PC-9 (cell line): ENCODE data around the gene ZNF865.

ENCODE experiments used
- EZH2 ChIP-seq: fragments of 200-600 bp; sonication (generic); IDR thresholded peaks from 2 replicates; pipeline ENCODE4 v1.8.0; 2017; ENCODE audit warnings: antibody characterized with exemption, low read depth
- TF ChIP-seq, protein P1 (sequence below): fragments of 200-600 bp; sonication (generic); conservative IDR thresholded peaks from 2 replicates; pipeline ENCODE4 v1.6.1; 2017; ENCODE audit warnings: mixed run types, antibody characterized with exemption, mild to moderate bottlenecking, moderate library complexity

DNA sequence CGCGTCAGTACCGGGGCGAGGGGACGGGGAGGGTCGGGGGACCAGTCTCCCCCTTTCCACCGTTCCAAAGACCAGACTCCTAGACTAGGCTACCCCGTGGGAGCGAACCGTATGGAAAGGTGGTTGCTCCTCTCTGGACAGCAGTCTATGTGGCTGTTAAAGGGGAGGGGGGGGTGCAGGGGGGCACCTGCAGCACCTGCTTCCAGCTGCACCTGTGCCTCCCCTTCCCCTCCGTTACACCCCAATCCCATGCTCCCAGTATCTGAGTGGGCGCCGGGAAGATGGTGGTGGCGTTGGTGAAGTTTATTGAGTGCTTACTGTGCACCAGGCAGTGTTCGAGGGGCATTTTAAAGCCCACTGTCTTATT, 4.8 kb upstream of the ZNF865 start:
- TF ChIP-seq, protein P1, sequence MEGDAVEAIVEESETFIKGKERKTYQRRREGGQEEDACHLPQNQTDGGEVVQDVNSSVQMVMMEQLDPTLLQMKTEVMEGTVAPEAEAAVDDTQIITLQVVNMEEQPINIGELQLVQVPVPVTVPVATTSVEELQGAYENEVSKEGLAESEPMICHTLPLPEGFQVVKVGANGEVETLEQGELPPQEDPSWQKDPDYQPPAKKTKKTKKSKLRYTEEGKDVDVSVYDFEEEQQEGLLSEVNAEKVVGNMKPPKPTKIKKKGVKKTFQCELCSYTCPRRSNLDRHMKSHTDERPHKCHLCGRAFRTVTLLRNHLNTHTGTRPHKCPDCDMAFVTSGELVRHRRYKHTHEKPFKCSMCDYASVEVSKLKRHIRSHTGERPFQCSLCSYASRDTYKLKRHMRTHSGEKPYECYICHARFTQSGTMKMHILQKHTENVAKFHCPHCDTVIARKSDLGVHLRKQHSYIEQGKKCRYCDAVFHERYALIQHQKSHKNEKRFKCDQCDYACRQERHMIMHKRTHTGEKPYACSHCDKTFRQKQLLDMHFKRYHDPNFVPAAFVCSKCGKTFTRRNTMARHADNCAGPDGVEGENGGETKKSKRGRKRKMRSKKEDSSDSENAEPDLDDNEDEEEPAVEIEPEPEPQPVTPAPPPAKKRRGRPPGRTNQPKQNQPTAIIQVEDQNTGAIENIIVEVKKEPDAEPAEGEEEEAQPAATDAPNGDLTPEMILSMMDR = no peak
- TF ChIP-seq EZH2 = no peak
